Naive thymus-derived CD4-positive, alpha-beta T cell (primary cell): ENCODE data around the gene SMG1. TPM values are rescaled to one million over a fixed set of nuclear protein-coding genes. Genes with fewer than 3 reads are reported as not detected.
"Not testable (repeated sequence)": the region's sequence is repeated elsewhere in the genome, so short reads cannot be mapped to it uniquely, and the experiment has no call there.

ENCODE experiments used
- ATAC-seq: fragments of 150-1000 bp; cut with Tn5 transposase; 2 replicates; pipeline ENCODE4 v1.10.0; 2021; ENCODE audit warnings: mild to moderate bottlenecking, moderate library complexity
- CTCF ChIA-PET: fragments of 350-600 bp; sonication (Branson Sonifier 250); formaldehyde crosslinking; loops from one replicate; lab custom pipeline; 2021; ENCODE audit warnings: antibody characterized with exemption; lab: Charles Lee
- POLR2A ChIA-PET: fragments of 350-600 bp; sonication (Branson Sonifier 250); formaldehyde crosslinking; loops from one replicate; lab custom pipeline; 2021; ENCODE audit warnings: antibody characterized with exemption, inconsistent platforms; lab: Charles Lee
- DNase-seq, 9 donors: peaks; one replicate each; pipeline versions ENCODE4 v3.0.0 to v3.0.0-alpha.2; 2020 to 2022; ENCODE audit warnings: mixed read lengths in 1 of 9
- H3K27ac ChIP-seq: one replicate; pipeline ENCODE4 v1.7.0; 2013; ENCODE audit warnings: mild to moderate bottlenecking, low read depth, low read length, moderate library complexity
- H3K27me3 ChIP-seq, 2 donors: one replicate each; pipeline ENCODE4 v1.7.0; 2013; ENCODE audit warnings: low read length in 2 of 2, mild to moderate bottlenecking in 2 of 2, moderate library complexity in 2 of 2; ENCODE audit not compliant: control insufficient read depth in 2 of 2, insufficient read depth in 2 of 2
- H3K36me3 ChIP-seq, 3 experiments: 1 replicate in 2 of 3; 2 replicates in 1 of 3; pipeline ENCODE4 v1.7.0; 2013; ENCODE audit warnings: low read length in 3 of 3, mild to moderate bottlenecking in 3 of 3, moderate library complexity in 1 of 3; ENCODE audit not compliant: insufficient read depth in 3 of 3, control insufficient read depth in 2 of 3
- H3K4me1 ChIP-seq, 2 donors: one replicate each; pipeline ENCODE4 v1.7.0; 2013; ENCODE audit warnings: low read length in 2 of 2, mild to moderate bottlenecking in 2 of 2, moderate library complexity in 1 of 2; ENCODE audit not compliant: control insufficient read depth in 2 of 2, insufficient read depth in 2 of 2
- H3K4me3 ChIP-seq: 2 replicates; pipeline ENCODE4 v1.7.0; 2013; ENCODE audit warnings: mild to moderate bottlenecking, low read length
- H3K9me3 ChIP-seq, 3 experiments: 1 replicate in 2 of 3; 2 replicates in 1 of 3; pipeline ENCODE4 v1.7.0; 2013; ENCODE audit warnings: low read length in 3 of 3; ENCODE audit not compliant: control insufficient read depth in 2 of 3
- H3K27ac Mint-ChIP-seq, 9 donors: one replicate each; pipeline ENCODE4 v1.8.0; 2020 to 2022; ENCODE audit warnings: mixed read lengths in 9 of 9, mild to moderate bottlenecking in 8 of 9, moderate library complexity in 5 of 9, inconsistent platforms in 2 of 9
- H3K27me3 Mint-ChIP-seq, 5 donors: one replicate each; pipeline ENCODE4 v1.8.0; 2021 to 2022; ENCODE audit warnings: mixed read lengths in 5 of 5, mild to moderate bottlenecking in 1 of 5
- H3K36me3 Mint-ChIP-seq, 5 donors: one replicate each; pipeline ENCODE4 v1.8.0; 2020 to 2022; ENCODE audit warnings: mixed read lengths in 5 of 5, mild to moderate bottlenecking in 3 of 5, inconsistent platforms in 1 of 5
- H3K4me1 Mint-ChIP-seq, 7 donors: one replicate each; pipeline ENCODE4 v1.8.0; 2020 to 2022; ENCODE audit warnings: mixed read lengths in 7 of 7, mild to moderate bottlenecking in 3 of 7, inconsistent platforms in 1 of 7
- H3K4me3 Mint-ChIP-seq, 10 donors: one replicate each; pipeline ENCODE4 v1.8.0; 2020 to 2022; ENCODE audit warnings: mild to moderate bottlenecking in 10 of 10, mixed read lengths in 10 of 10, moderate library complexity in 6 of 10, inconsistent platforms in 2 of 10
- H3K9me3 Mint-ChIP-seq, 11 donors: one replicate each; pipeline ENCODE4 v1.8.0; 2020 to 2022; ENCODE audit warnings: mixed read lengths in 11 of 11, mild to moderate bottlenecking in 4 of 11, inconsistent platforms in 1 of 11, moderate library complexity in 1 of 11
- intact Hi-C, 2 donors: fragments of 100-400 bp; cut with micrococcal nuclease; formaldehyde crosslinking; loops; one replicate each; pipeline ENCODE4 v1.15.1; 2023
- polyA plus RNA-seq, 2 donors: library from polyadenylated mRNA; unstranded; fragments of 300-500 nt; fragmentation: Illumina TruSeq; gene quantifications; one replicate each; pipeline ENCODE4 v1.2.3, GENCODE V29; 2021
- total RNA-seq, 6 experiments: library from RNA in 5 of 6; stranded (reverse) in 5 of 6; gene quantifications; 1 replicate in 5 of 6; 2 replicates in 1 of 6; pipeline ENCODE4 v1.2.3 and lab custom pipeline; 2021 to 2026

The SMG1 gene
- total and polyA plus RNA-seq, 7 experiments from 2014 or later = 16.0 to 181 (median 158) TPM

DNA sequence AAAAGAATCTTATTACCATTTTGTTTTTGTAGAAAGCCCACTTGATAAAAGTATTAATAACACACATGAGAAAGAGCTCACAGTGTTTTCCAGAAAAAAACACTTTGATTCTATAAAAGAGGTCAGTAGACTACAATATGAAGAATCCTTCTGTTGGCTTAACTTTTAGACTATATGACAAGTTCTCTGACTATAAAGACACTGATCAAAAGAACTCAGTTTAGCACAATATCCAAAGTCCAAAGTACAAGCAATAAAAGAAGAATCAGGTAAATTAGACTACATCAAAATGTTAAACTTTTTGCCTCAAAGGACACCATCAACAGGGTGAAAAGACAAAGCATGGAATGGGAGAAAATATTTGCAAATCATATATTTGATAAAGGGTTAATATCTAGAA is 11.2 kb upstream of the SMG1 start:
- Histone ChIP-seq H3K36me3 (no peaks in the 10 kb centered on the region), H3K9me3 (no peaks in the 10 kb centered on the region), H3K27ac (no peak overlapping the region), H3K27me3 (no peaks in the 10 kb centered on the region), H3K4me3 (no peak overlapping the region), H3K4me1 (no peaks in the 10 kb centered on the region)
- ChIA-PET POLR2A (no interaction called here), CTCF (no interaction called here)
- Mint-ChIP-seq H3K9me3 (no peaks in the 10 kb centered on the region), H3K27me3 (peaks cover 0 to 2% (median 0%) of the 10 kb centered on the region in 5 donors), H3K4me1 (peaks cover 0 to 13% (median 5%) of the 10 kb centered on the region in 7 donors), H3K4me3 (no peak overlapping the region), H3K27ac (no peak overlapping the region), H3K36me3 (peaks cover 0 to 6% (median 0%) of the 10 kb centered on the region in 5 donors)
- DNase-seq (no peak), ATAC-seq (no peak)
- intact Hi-C loops = no loop called here

DNA sequence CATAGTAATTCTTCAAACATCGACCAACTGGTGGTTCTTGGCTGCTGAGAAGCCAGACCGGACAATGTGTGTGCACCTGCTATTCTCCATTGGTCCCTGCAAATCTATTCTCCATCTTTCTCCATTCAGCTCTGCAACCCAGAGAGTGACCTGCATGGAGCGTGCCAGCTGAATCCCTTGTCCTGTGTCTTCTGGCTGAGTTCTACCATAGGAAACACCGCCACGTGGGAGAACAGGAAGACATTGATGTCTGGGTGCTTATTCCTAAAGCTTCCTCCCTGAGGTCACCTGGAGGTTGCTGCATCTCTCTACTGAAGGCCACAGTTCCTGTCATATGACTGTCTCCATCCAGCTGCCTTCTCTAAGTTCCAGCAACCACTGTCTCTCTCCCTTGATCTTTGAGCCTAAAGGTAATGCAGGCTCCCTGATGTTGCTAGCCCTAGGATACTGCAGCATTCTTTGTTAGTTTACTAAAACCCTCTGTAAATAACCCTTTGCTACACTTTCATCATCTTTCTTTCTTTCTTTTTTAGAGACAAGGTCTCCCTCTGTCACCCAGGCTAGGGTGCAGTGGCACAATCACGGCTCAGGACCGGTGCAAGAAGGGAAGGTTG is 10.6 kb upstream of the SMG1 start:
- ChIA-PET CTCF (no interaction called here), POLR2A (no interaction called here)
- intact Hi-C loops = no loop called here
- H3K27me3 Mint-ChIP-seq = peaks cover 0 to 2% (median 0%) of the 10 kb centered on the region in 5 donors
- peak overlapping the region in 1 of 9 donors; percentile 40 for H3K27ac Mint-ChIP-seq
- Histone ChIP-seq H3K27ac (no peak overlapping the region), H3K27me3 (no peaks in the 10 kb centered on the region), H3K4me1 (no peaks in the 10 kb centered on the region), H3K4me3 (no peak overlapping the region), H3K36me3 (no peaks in the 10 kb centered on the region), H3K9me3 (no peaks in the 10 kb centered on the region)
- peaks cover 0 to 6% (median 0%) of the 10 kb centered on the region in 5 donors for H3K36me3 Mint-ChIP-seq
- H3K4me3 Mint-ChIP-seq = peak overlapping the region in 1 of 10 donors; percentile 41
- H3K9me3 Mint-ChIP-seq = no peaks in the 10 kb centered on the region
- ATAC-seq = no peak
- H3K4me1 Mint-ChIP-seq = peaks cover 0 to 16% (median 5%) of the 10 kb centered on the region in 7 donors
- no peak for DNase-seq

DNA sequence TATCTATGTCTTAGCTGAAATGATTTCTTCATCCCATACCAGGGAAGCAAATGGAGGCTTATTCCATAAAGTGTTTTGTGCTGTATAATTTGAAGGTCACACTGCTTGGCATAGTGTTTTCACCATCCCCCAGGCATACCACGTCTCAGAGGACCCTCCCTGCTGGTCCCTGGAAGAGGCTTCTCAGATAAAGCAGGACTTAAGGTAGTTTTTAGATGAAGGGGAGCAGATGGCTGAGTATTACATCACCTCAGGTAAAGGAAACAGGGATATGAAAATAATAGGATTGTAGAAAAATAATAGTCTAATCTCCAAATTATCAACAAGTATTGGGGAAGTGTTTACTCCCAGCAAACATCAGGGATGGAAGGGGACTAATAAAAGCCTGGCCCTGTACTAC is 7.3 kb upstream of the SMG1 start:
- Histone ChIP-seq H3K9me3 (no peaks in the 10 kb centered on the region), H3K27me3 (no peaks in the 10 kb centered on the region), H3K27ac (no peak overlapping the region), H3K4me3 (no peak overlapping the region), H3K36me3 (no peaks in the 10 kb centered on the region), H3K4me1 (no peaks in the 10 kb centered on the region)
- DNase-seq (no peak), ATAC-seq (no peak)
- Mint-ChIP-seq H3K27me3 (peaks cover 0 to 2% (median 0%) of the 10 kb centered on the region in 5 donors), H3K4me1 (peaks cover 0 to 21% (median 6%) of the 10 kb centered on the region in 7 donors), H3K9me3 (no peaks in the 10 kb centered on the region), H3K36me3 (peaks cover 0 to 6% (median 0%) of the 10 kb centered on the region in 5 donors), H3K27ac (no peak overlapping the region), H3K4me3 (no peak overlapping the region)
- ChIA-PET CTCF (no interaction called here), POLR2A (interaction anchor here (1.3 kb wide), 1 partner anchor 12 kb away, joined by 3 read pairs; no protein-coding TSS in a partner anchor)
- intact Hi-C loops = no loop called here

DNA sequence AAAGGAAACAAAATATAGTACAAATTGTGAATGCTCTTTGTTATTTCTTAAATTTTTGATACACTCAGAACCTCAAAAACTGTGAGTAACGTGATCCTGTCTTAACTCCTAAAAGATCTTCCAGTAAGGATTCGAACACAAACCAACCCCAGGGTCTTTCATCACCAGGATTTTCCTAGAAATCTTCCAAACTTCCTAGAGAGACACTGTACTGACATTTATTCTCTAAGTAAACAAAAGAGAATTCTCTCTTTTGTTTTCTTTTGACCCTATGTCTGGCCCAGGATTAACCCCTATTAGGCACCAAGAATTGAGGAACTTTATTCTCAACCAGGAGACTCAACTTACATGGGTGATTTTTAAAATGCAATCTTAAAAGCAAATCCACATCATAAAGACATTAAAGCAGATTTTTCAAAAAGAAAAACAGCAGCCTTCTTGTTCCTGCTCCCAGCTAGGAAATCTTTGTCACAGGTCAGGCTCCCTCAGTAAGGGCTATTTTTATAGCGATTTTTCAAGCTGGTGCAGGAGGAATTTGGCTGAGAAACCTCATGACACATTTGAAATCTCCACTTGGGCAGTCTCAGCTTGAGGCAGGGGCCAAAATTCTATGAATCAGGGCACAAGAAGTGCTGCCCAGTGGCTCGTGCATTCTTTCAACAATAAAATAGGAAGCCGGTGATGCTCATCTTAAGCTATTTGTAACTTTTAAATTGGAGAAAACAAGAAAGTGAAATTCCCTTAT is 6.2 kb upstream of the SMG1 start:
- ChIA-PET POLR2A (interaction anchor here (0.7 to 1.3 kb wide), 2 partner anchors 14 to 145 kb away, joined by 3 read pairs; no protein-coding TSS in a partner anchor), CTCF (no interaction called here)
- ATAC-seq (no peak), DNase-seq (no peak)
- no peaks in the 10 kb centered on the region for H3K9me3 Mint-ChIP-seq
- no peaks in the 10 kb centered on the region for H3K36me3 ChIP-seq
- peaks cover 0 to 2% (median 0%) of the 10 kb centered on the region in 5 donors for H3K27me3 Mint-ChIP-seq
- peak overlapping the region in 1 of 9 donors; percentile 43 for H3K27ac Mint-ChIP-seq
- no peak overlapping the region for H3K4me3 ChIP-seq
- no peak overlapping the region for H3K4me3 Mint-ChIP-seq
- no peak overlapping the region for H3K27ac ChIP-seq
- H3K36me3 Mint-ChIP-seq = peaks cover 0 to 5% (median 0%) of the 10 kb centered on the region in 5 donors
- intact Hi-C loops = no loop called here
- H3K27me3 ChIP-seq = no peaks in the 10 kb centered on the region
- no peaks in the 10 kb centered on the region for H3K9me3 ChIP-seq
- no peaks in the 10 kb centered on the region for H3K4me1 ChIP-seq
- peaks cover 0 to 20% (median 6%) of the 10 kb centered on the region in 7 donors for H3K4me1 Mint-ChIP-seq

DNA sequence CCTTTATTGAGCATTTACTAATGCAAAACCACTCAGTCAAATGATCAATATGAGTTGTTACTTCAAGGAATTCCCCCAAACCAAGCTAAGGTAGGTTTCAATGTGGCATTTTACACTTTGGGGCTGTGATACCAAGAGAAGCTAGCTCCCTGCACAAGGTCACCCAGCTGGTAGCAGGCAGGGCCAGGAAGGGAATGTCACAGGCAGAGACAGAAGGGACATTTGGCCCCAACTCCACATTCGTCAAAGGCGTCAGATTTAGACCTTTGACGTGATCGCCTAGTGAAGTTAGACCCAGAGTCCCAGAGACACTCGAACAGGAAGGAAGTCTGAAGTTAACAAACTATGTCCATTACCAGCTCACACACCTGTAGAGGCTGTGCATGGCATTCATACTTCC is 5.5 kb upstream of the SMG1 start:
- ChIA-PET CTCF (interaction anchor here (0.6 kb wide), 1 partner anchor 9 kb away, joined by 5 read pairs; no protein-coding TSS in a partner anchor), POLR2A (no interaction called here)
- H3K27me3 Mint-ChIP-seq = peaks cover 0 to 2% (median 0%) of the 10 kb centered on the region in 5 donors
- H3K4me1 Mint-ChIP-seq = peaks cover 1 to 20% (median 5%) of the 10 kb centered on the region in 7 donors
- H3K9me3 Mint-ChIP-seq = no peaks in the 10 kb centered on the region
- ATAC-seq (peak; percentile 40), DNase-seq (no peak)
- Histone ChIP-seq H3K4me1 (peaks cover 0 to 2% of the 10 kb centered on the region in 2 donors), H3K27me3 (no peaks in the 10 kb centered on the region), H3K4me3 (no peak overlapping the region), H3K36me3 (no peaks in the 10 kb centered on the region), H3K27ac (no peak overlapping the region), H3K9me3 (no peaks in the 10 kb centered on the region)
- no peak overlapping the region for H3K4me3 Mint-ChIP-seq
- intact Hi-C loops = no loop called here
- no peak overlapping the region for H3K27ac Mint-ChIP-seq
- H3K36me3 Mint-ChIP-seq = peaks cover 0 to 3% (median 0%) of the 10 kb centered on the region in 5 donors

DNA sequence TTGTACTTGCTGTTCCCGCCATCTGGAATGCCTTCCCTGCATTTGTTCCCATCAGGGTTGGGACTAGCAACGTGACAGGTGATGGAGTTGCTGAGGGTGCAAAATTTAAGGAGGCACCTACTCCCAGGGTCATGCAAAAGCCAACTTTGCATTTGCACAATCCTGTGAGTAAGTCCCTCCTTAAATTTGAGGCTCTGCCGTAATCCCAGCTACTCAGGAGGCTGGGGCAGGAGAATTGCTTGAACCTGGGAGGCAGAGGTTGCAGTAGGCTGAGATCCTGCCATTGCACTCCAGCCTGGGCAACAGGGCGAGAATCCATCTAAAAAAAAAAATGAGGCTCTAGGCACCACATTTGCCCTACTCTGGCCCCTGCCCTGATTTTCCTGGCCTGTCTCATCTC is 3.9 kb upstream of the SMG1 start:
- H3K9me3 ChIP-seq, intact Hi-C loops, H3K36me3 Mint-ChIP-seq, H3K27me3 ChIP-seq, CTCF ChIA-PET, POLR2A ChIA-PET, H3K4me1 ChIP-seq, H3K4me3 ChIP-seq, H3K9me3 Mint-ChIP-seq, H3K27ac ChIP-seq, ATAC-seq, H3K36me3 ChIP-seq, H3K27me3 Mint-ChIP-seq, DNase-seq: not testable (repeated sequence)
- Mint-ChIP-seq H3K4me3 (peak overlapping the region in 1 of 10 donors; percentile 48), H3K27ac (peak overlapping the region in 1 of 9 donors; percentile 54), H3K4me1 (peaks cover 4 to 20% (median 8%) of the 10 kb centered on the region in 7 donors)
